Activated CD8-positive, alpha-beta memory T cell treated with anti-CD3 and anti-CD28 coated beads for 48 hours (primary cell): ENCODE results near the gene MSI2.

Experiments used
- DNase-seq, 3 experiments: peaks; one replicate each; pipeline ENCODE4 v3.0.0-alpha.2; 2020; ENCODE audit warnings: low read depth in 2 of 3, low spot score in 2 of 3

Gene MSI2

DNA sequence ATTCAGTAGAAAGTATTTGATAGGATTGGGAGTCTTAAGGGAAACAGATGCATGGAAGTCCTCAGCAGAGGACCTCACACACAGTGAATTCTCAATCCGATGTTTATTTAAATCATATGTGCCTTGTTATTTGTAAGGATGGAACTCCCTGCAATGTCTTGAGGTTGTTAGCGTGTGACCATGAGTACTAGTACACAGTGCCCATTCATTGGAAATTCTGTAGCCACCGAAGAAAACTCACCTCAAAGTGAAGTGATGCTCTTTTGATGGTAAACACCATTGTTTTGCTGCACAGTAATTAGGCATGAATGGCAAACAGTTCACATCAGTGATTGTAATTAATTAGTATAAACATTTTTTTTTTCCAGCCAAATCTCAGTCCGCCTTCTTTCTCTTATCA is 173.6 kb downstream of the MSI2 start:
- DNase-seq = no peak

DNA sequence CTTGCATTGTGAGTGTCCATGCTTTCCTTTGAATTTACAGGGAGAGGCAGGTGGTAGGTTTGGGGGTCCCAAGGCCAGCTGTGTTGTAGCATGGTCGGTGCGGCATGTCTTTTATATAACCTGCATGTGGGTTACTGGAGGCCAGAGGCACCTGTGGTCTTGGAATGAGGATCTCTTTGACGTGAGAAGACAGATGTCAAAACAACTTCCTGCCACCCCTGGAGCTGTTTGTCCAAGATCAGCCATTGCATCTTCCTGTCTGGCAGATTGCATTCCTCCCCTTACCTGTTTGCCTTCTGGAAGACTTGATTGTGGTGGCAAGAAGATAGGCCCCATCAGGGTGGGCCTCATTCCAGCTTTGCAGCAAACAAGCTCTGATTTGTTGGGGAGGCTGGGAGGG is 175.1 kb downstream of the MSI2 start:
- DNase-seq = no peak

DNA sequence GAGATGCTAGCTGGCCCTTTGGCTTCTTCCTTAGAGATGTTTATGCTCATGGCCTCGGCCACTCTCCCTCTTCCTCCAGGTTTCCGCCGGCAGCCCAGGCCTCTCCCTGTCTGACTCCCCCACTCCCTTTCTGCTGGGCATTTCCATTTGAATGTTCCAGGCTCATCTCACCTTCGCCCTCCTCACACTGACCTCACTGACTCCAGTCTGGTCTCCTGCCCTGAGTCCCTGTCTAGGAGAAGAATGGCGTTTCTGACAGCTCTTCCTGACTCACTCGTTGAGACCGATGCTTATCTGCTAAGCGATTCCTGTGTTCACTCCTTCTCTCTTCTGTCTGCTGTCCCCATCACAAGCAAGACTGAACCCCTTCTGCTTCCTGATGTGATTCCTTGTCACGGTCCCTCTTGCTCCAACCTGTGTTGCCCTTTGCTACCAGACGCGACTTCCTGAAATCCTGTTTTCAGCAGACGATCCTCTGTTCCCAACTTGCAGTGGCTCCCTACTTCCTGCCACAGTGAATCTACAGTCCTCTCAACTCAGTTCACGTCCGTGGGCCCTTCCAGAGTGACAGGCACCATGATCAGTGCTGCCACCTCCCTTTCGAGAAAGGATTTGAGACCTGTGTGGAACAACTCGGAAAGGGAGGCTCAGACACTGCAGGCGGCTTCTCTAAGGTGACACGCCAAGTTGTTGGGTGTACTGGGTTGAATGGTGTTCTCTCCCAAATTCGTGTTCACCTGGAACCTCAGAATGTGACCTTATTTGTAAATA is 176.4 kb downstream of the MSI2 start:
- no peak for DNase-seq

- DNase-seq = no peak
Measured at GRCh38 chr17:57433452-57433851, 177.1 kb downstream of the MSI2 start.

GRCh38 chr17:57434361-57434760 is 178.0 kb downstream of the MSI2 start:
- no peak for DNase-seq

GRCh38 chr17:57436565-57436964 is 180.2 kb downstream of the MSI2 start:
- no peak for DNase-seq

DNA sequence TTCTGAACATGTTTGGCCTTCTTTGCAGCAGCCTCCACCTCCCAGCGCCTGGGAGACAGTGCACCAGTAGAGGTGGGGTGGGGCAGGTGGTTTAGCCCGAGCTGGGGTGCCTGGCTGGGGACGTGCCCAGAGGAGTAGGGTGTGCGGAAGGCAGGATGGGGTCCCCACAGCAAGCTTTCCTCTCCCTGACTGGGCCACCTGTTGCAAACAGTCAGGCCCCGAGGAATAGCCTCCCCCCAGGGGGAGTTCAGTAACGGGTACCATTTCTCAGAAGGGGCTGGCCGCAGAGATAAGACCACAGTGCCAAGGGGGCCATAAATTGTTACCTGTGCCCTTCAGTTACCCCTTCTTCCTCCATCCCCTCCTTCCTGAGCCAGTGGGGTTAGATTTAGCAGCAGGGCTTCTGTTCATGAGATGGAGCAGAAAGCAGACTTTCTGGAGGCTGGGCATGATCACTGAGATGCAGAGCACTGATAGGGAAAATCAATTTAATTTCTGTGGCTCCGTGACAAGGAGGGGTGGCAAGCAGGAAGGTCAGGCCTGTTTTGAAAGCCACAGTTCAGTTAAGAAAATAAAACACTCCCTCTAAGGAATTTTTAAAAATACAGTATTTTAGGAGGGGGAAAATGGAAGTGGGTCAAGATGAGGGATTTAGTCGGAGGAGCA is 181.9 kb downstream of the MSI2 start:
- no peak for DNase-seq

GRCh38 chr17:57439651-57440050 is 183.3 kb downstream of the MSI2 start:
- no peak for DNase-seq

- DNase-seq = peak; percentile 42 to 65 (median 59)
Measured at GRCh38 chr17:57440522-57441269, 184.4 kb downstream of the MSI2 start.

DNA sequence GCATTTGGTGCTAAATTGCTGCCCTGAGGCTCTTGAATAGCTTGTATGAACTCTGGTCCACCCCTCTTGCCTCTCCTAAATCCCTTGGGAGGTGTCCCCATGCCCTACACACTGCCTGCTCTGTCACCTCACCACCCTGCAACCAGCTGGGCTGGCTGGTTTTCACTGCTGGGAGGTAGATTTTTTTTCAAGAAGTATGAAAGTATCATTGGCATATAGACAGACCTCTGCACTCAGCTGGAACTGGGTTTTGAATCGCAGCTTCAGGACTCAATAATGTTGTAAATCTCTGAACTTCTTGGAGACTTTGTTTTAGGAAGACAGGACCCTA is 184.9 kb downstream of the MSI2 start:
- DNase-seq = no peak

DNA sequence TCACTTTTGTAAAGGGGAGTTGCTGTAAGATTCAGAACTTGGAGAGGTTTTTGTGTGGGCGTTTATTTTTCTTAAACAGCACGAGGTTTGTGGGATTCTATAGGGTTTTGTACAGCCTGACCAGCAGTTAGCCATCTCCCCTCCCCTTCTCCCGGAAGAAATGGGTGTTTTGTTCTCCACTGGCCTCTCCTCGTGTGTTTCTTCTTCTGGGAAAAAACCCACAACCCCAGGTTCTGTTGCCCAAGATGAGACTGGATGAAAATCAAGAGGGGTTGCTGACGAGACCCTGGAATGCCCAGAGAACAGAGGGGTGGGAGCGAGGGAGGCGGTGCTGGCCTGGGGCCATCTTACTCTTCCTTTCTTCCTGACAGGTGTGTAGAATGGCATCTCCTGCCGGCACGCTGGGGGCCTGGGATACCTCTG is 186.1 kb downstream of the MSI2 start:
- no peak for DNase-seq

- no peak for DNase-seq
Measured at GRCh38 chr17:57442914-57443571, 186.7 kb downstream of the MSI2 start.

DNA sequence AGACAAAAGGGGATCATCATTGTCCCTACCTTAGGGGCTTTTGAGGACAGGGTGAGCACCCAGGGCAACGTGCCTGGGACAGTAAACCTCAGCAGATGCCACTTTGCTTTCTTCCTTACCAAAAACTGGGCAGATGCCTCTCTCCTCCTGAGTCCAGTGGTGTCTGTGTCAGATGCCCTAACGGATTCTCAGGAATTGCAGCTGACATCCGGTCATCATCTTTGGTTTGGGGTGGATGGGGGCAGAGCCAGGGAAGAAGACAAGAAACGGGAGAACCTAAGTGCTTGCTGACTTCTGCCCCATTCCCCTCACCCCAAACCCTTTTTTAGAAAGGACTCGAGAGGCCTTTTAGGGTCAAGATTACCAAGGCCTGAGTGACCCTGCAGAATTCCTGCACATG is 187.5 kb downstream of the MSI2 start:
- no peak for DNase-seq

- DNase-seq = no peak
Measured at GRCh38 chr17:57444682-57445450, 188.5 kb downstream of the MSI2 start.

DNA sequence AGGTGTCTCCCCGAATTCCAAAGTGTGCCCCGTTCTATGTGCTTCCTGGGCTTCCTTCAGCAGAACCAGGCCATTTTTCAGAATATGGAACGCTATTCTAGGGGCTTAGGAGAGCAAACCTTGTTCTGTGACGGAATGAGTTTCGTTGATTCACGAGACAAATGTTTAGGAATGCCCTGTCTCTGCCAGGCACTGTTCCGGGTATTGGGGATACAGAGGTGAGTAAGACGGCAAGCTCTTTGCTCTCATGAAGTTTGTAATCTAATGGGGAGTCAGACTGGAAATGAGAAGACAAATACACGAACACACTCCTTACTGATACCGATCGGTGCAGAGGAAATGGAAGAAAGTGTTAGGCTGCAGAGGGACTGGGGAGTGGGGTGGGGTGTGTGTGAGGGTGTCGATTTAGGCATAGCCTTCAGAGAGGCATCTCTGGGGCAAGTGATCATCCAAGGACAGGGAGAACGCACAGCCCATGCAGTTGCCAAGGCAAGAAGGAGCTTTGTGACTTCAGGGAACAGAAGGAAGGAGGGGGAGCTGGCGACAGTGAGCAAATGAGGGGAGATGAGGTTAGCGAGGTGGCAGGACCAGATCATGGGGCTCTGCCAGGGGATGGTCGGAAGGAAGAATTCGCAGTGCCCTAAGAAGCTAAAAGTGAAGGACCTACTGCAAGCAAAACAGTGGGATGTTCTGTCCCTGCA is 189.6 kb downstream of the MSI2 start:
- DNase-seq = no peak

- DNase-seq = no peak
Measured at GRCh38 chr17:57447357-57447989, 191.2 kb downstream of the MSI2 start.

GRCh38 chr17:57447990-57448758 is 191.9 kb downstream of the MSI2 start:
- DNase-seq = no peak

GRCh38 chr17:57448759-57449283 is 192.5 kb downstream of the MSI2 start:
- no peak for DNase-seq

- no peak for DNase-seq
Measured at GRCh38 chr17:57451191-57451590, 194.9 kb downstream of the MSI2 start.
